Stimulated activated CD8-positive, alpha-beta memory T cell treated with anti-CD3 and anti-CD28 coated beads, Interleukin-4, amount 100 ng/mL, for 1 hour (primary cell): ENCODE data around the gene DDX5.
"Not testable (repeated sequence)": the region's sequence is repeated elsewhere in the genome, so short reads cannot be mapped to it uniquely, and the experiment has no call there.

Experiments
- DNase-seq, 2 donors: peaks; one replicate each; pipeline ENCODE4 v3.0.0-alpha.2; 2020; ENCODE audit warnings: low read depth in 2 of 2, low spot score in 1 of 2

The DDX5 gene

DNA sequence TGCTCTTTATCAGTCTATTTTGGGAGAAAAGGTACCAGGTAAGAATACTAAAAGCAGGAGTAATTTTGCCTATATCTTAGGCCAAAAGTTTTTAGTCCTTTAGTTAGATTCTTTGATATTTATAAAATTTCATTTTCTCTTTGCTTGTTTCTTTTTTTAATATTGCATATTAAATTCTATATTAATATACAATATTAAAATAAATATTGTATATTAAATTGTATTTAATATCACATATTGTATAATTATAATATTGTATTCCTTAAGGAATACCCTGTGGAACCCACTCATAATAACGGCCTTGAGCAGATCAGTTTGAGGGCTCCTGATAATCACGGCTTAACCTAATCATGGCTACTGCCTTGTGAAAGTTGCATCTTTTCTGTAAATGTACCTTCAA lies 2.6 kb upstream of the DDX5 start:
- no peak for DNase-seq

DNA sequence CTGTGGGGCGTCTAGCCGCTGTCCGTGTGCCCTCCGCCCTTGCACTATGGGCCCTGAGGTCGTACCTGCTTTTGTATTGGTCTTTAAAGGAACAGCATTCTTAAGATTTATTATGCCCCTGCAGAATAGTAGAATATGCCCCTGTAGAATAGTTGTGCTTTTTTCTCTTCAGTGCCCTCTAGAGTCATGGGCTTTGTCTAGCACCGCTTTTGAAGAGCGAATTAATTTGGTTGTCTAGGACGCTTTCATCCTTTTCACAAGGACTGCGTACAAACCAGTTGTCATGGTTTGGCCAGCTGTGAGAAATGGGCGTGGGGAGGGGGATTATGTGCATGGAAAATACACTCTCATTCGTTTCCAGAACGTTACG lies 1.3 kb upstream of the DDX5 start:
- DNase-seq, result no peak

DNA sequence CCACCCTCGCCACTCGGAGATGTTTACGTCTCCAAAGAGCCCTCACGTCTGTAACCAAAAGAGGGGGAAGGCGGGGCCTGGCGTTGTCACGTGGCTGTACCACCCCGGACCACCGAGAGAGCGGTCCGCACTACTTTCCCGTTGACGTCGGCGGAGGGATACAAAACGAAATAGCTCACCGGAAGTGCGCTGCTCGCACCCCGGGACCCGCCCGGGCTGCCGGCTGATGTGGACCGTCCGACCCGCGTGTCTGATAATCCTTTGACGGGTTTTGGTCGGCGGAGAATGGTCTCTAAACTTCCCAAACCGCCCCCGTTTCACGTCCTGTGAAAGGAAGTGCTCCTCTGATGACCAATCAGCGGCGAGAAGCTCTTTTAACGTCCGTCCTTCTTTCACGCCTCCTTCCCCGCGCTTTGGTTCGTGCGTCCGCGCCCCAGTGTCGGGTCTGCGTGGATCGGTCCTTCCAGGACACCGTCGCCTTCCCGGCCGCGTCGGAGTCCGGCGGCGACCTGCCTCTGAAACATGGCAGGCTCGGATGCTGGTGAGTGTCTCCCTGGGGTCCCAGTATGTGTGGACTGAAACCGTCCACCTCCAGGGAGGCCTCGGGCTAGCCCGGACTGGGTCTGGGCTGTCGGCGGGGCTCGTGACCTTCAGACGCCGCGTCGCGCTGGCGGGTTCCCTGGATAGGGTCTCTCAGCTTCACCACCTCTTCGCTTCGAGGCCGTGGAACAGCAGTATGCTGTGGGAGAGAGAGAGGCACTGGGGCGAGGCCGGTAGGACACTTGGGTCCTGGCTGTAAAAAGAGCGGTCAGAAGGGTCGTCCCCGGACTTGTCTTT lies 705 bp upstream of the DDX5 start, which contains the start of gene CEP95:
CEP95 (plus strand) TSS at position 402 of the 837 bp plus-strand sequence; CDS start at position 523, 121 bp downstream.
- peak; percentile 90 to 95 for DNase-seq

DNA sequence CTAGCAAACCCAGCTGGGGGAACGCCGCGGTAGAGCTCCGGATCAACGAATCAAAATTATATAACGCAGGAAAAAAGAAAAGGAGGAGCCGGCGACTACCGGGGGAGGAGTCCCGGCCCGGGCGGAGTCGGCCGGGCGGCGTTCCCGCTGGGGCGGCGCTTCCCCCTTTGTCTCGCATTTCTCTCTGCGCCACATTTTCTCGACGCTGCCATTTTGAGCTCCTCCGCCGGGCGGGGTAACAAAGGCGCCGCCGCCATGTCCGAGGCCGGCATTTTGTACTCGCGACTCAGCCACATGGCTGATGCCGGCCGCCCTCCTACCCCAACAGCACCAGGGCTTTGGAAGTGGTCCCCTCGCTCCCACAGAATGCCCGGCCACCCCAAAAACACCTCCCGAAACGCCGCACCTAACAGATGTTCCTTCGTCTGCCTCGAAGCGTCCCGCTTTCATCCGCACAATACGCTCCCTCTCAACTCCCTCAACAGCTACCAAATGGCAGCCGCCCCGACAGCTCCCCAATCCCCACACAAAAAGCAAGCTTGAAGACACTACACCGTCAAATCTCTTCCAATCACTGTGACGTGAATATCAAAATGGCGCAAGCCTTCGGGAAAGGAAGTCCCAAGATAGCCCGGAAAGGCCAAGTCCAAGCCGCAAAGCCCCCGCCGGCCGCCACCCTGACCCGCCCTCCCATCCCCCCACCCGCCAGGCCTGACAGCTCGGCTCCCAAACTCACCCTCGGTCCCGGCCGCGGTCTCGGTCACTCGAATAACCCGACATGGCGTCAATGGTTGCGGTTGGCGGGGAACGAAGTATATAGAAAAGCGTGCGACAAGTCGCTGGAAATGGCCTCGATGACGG lies 519 bp downstream of the DDX5 start:
- peak; percentile 59 to 73 for DNase-seq

DNA sequence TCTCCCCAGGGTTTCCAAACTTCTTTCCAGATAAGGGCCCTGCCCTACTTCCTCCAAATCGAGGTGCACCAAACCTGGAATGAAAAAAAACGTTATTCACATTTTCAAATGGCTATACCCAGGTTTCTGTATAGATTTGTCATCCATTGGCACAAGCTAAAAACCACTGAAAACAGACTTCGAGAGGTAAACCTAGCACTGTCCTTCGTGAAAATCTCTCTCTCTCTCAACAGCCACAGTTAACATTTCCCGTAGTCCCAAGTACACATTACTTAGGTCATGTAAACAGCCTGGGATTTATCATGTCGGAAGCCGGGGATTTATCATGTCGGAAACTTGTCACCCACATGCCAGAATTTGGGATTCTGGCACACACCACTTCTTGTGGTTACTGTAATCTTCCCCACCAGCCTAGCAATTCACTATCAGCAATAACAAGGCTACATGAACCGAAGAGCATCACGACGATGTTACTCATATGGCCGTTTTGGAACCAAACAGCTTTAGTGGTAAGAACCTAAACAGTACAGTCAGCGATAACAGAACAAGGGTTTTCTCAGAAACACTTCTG lies 1.2 kb downstream of the DDX5 start:
- no peak for DNase-seq

DNA sequence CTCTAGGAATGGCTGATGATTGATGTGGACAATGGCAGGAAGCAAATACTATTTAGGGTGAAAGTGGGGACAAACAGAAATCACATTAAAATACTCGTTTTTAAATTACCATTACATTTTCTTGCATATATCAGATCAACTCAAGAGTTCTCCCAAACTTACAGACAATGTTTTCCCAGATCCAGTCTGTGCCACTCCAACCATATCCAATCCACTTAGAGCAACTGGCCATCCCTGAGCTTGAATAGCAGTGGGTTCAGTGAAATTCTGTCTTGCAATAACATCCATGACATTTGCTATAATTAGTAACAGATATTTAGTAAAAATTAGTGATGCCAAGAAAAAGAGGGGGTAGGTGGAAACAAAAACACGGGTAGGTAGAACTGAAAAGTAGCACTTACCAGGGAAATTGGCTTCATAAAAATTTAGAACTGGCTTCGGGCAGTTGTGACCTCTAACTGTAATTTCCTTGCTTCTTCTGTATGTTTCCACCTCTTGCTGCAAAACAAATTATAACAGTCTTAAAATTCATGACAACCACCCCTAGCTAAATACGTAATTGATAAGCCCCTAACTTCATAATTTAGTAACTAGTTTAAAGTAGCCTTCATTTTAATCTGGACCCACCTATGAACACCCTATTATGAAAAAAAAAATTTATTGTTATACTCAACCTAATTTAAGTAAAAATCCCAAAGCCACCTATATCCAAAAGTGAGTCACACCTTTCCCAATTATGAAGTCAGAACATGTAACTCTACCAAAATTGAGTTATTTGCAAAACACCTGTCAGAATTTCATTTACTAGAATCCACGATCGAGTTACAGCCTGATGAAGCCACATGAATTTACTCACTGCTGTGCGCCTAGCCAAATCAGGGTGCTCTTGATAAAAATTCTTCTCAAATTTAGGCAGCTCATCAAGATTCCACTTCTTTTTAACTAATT lies 2.0 kb downstream of the DDX5 start:
- no peak for DNase-seq

DNA sequence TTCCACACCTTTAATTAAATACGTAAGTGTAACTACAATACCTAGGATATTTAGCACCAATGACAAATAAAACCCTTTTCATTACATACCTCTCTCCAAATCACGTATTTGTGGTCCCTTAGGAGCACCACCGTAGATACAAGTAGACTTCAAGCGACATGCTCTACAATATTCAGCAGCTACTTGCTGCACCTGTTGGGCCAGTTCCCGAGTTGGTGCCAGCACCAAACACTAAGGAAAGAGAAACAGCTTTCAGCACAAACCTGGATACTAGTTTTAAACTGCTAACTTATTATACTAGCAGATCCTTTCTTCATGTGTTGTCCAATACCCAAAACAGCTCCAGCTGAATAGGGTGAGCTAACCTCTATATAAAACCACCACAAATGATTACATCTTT lies 2.7 kb downstream of the DDX5 start:
- DNase-seq, result no peak

DNA sequence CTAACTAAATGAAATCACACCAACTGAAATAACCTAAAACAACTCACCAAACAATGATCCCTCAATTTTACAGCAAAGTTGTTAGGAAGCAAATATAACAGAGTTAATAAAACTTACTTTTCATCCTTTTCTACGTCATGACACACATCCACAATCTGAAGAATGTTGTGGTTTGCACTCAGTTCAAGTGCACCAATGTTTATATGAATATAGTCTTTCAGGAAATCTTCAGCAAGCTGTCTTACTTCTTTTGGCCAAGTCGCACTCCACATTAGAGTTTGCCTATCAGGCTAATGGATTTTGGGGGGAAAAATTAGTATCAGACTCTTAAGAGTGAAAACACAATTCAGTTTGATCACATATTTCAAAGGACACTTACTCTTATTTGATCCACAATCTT lies 3.3 kb downstream of the DDX5 start:
- no peak for DNase-seq

DNA sequence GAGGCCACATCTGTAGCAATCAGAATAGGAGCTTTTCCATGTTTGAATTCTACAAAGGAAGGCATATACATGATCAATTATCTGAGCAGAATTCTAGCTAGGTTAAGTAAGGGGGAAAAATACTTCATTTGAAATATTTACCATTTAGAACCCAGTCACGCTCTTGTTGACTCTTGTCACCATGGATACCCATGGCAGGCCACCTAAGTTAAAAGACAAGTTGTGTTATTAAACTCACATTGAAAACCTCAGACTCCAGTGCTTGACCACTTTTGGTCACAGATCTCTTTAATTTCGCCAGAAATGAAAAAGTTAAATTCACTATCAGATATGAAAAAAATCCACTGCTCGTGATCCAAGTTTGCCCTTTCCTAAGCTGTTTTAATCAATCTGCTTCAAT lies 4.1 kb downstream of the DDX5 start:
- DNase-seq, result no peak

DNA sequence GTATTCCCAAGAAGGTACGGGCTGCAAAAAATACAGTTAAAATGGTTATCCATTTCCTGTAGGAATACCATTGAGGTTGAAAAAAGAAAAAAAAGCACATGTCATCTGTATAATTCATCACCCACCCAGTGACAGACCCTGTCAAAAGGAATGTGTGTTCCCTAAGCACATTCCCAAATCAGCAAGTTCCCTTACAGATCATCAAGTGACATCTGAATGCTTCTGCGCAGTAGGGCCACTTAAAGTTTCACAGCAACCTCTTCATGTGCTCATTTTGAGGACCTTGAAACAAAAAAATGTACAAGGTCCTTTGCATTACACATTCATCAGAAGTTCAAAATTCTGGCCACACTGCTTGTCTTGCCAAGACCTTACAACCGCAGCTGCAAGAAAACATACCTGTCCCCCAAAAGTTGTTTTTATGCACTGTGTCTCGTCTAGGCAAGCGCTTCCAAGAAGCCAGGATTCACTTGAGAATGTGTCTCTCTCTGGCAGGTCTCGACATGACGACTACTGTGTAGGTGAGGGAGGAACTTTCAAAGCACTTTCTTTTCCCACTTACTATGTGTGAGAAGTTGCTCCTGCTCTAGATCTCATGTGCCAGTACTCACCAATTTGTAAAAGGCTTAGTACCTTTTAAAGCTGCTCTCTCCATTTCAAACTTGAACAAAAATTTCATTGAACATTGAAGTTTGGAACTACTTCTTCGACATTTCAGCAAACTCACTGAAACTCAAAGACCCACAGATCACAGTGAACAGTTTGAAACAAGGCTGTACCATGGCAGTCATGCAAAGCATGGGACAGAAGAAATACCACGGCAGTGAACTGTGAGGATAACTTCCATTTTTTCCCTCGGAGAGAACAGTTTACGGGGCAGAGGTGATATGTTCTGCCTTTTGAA lies 5.0 kb downstream of the DDX5 start:
- DNase-seq, result no peak

DNA sequence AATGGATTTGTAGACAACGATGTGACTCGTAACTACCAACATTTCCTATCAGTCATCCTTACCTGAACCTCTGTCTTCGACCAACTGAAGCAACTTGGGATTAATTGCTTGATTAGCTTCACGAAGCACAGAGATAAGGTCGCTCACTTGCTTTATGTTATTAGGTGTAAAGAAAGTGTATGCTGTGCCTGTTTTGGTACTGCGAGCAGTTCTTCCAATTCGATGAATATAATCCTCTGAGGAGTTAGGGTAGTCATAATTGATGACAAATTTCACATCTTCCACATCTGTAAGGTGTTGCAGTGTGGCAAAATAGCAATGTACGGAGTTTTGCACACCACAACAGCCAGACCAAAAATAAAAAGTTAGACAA lies 5.6 kb downstream of the DDX5 start:
- DNase-seq, result no peak

DNA sequence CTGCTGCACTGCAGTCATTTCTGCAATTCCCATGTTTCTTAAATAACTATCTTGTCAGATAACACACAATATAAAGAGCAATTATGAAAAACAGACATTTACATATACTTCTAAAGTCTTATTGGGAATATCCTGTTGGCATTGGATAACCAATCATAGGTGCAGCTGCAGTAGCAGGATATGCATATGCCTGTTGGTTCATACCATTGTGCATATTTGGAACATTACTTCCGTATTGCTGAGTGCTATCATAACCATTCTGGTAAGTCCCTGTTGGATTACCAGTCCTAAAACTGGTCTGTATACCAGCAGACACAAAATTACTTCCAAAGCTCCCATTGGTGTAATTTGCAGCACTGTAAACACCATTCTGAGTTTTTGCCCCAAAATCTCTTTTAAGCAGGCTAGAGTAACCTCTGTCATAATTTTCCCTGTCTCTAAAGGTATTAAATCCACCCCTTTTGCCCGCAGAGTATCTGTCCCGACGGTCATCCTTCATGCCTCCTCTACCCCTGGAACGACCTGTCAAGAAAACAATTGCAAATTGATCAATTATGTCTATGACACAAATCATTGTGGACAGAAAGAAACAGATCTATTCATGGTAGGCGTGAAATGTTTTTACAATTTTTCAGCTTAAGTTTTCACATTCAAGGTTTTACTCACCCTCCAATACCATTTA lies 6.1 kb downstream of the DDX5 start:
- no peak for DNase-seq

DNA sequence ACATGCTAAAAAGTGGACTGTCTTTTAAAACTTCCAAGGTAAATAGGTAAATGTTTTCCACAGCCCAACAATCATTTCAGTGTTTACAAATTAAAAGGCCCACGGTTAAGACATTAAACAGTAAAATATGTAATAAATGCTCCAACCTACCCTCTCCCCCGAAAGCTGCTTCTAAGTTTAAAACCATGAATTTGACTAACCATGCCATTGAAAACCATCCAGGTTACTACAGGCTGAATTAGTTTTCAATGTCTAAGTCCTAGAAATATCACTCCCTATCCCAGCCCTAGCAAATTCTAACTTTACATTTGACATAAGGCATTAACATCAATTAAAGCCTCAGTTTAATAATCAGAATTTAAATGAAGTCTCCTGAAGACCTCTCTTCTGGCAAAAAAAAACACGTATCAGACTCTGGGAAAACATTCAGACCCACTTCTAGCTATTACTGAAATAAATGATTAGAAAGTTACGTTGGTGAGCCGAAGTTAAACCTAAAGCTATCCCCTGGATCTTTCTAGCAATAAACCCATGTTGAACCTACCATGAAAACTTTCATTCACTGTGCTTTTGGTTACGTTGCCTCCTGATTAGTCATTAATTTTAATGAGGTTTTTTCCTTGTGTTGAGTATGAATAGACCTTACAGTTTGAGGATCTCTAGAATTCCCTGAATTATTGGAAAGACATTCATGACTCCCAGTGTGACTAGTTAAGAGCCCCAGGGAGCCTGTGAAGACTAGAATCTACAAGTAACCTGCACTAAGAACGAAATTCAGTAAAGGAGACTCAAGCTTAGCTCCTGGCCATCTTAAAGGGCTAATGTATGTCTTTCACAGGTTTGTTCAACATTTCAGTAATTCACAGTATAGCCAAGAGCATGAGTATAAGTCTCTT lies 7.5 kb downstream of the DDX5 start:
- DNase-seq, result no peak

DNA sequence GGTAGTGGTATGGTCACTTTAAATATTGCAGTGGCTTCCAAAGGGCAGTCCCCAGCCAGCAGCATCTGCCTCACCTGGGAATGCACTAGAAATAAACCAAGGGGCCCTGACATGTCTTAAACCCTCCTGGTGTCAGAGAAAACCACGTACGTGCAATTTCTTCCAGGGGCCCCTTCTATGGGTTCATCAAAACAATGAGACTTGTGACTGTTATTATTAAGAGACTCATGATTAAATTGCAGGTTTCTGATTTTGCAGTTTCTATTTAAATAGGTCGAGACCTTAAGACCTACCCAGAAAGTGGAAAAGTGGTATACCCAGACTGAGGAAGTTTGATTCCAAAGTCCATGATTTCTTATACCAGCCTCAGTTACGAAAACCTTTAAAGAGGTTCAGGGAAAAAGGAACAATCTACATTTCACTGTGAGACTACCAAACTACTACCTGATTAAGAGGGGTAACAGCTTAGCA lies 8.5 kb downstream of the DDX5 start:
- no peak for DNase-seq

DNA sequence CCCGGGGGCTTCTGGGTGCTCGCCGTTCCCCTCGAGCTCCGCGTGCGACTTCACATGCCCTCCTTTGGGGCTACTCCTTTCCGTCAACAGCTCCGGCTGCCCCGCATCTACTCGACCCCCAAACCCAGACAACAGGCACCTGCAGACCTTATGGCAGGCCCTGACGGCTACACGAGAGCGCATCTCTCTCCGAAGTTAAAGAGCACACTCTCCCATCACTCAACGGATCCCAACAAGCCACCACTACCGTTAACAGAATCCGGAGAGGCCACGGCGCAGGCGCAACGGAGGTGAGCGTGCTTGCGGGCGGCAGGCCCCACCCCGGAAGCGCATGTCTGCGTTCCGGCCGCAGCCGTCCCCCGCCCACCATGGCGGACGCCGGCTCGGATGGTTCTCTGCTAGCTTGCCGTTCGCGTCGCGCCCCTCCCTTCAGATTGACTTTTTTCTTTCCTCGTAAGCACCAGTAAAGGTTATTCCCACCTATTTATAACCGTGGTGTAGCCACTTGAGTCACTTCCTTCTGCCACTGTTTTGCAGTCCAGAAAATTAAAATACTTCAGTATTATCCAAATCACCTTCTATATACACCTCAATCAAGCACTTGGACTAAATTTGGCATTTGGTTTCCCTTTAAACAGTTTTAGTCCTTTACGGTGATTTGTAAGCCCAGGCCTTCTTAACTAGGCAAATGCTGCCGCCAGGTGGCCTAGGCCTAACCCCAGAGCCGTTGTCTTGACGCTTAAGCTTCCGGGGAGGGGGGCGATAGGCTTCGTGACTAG lies 9.1 kb downstream of the DDX5 start, which contains the start of gene POLG2:
POLG2 (minus strand) TSS at position 269 of the 779 bp plus-strand sequence; CDS start at position 183, 86 bp downstream.
- DNase-seq, result peak; percentile 91 to 92

DNA sequence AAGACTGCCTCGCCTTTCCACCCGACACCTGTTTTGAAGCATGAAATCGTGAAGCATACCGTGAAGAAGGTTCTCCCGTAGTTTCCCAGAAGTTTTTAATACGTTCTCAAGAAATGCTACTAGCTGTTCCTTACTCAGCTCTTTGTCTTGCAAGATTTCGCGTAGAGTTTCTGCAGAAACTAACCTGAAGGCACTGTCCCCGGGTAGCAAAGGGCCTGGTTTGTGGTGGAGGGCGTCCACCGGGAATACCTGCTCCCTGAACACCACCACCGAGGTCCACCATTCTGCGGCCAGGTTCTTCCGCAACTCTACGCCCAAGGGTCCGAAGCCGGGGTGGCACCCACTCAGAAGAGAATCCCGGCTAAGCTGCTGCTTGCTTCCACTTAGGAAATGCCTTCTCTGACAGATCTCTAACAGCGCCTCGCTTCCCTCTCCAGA lies 9.7 kb downstream of the DDX5 start:
- no peak for DNase-seq

DNA sequence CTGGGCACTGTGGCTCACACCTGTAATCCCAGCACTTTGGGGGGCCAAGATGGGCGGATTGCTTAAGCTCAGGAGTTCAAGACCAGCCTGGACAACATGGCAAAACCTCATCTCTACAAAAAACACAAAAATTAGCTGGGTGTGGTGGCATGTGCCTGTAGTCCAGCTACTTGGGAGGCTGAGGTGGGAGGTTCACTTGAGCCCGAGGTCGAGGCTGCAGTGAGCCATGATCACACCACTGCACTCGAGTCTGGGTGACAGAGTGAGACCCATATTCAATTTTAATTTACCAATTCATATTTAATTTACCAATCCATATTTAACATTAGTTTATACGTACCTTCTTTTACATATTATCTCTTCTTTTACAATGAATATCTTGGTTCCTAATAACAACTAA lies 10.8 kb downstream of the DDX5 start:
- DNase-seq, result not testable (repeated sequence)
